Fibroblast of lung (primary cell): Measurements from ENCODE around the gene INS.

ENCODE experiments used
- EZH2 ChIP-seq: IDR thresholded peaks from 2 replicates; pipeline ENCODE4 v1.5.1; 2012; ENCODE audit warnings: low read length, control low read depth, mild to moderate bottlenecking; ENCODE audit errors: missing control alignments
- TF ChIP-seq, protein P1 (sequence below), 2 donors: IDR thresholded peaks in 1 of 2; conservative IDR thresholded peaks in 1 of 2; 1 replicate in 1 of 2; 2 replicates in 1 of 2; pipeline ENCODE4 v1.5.1; 2011 to 2012; ENCODE audit warnings: low read length in 2 of 2, control low read depth in 1 of 2, inconsistent platforms in 1 of 2, low read depth in 1 of 2, mild to moderate bottlenecking in 1 of 2

GRCh38 chr11:2191883-2192282 lies 30.9 kb upstream of the INS start:
- TF ChIP-seq, protein P1, sequence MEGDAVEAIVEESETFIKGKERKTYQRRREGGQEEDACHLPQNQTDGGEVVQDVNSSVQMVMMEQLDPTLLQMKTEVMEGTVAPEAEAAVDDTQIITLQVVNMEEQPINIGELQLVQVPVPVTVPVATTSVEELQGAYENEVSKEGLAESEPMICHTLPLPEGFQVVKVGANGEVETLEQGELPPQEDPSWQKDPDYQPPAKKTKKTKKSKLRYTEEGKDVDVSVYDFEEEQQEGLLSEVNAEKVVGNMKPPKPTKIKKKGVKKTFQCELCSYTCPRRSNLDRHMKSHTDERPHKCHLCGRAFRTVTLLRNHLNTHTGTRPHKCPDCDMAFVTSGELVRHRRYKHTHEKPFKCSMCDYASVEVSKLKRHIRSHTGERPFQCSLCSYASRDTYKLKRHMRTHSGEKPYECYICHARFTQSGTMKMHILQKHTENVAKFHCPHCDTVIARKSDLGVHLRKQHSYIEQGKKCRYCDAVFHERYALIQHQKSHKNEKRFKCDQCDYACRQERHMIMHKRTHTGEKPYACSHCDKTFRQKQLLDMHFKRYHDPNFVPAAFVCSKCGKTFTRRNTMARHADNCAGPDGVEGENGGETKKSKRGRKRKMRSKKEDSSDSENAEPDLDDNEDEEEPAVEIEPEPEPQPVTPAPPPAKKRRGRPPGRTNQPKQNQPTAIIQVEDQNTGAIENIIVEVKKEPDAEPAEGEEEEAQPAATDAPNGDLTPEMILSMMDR (conservative IDR thresholded peaks at IDR 0.05 in 1 of 2, IDR thresholded peaks at IDR 0.05 in 1 of 2; ENCODE audit: low read depth in 1 of 2, low read length in 2 of 2) = no peak
- no peak for TF ChIP-seq EZH2
